KOPT-K1 (cell line): Measurements from ENCODE around the gene SPINK9.

Experiments used
- H3K27ac ChIP-seq: fragments of 200-600 bp; sonication (generic); 2 replicates; pipeline ENCODE4 v1.5.1; 2016; ENCODE audit warnings: antibody characterized with exemption, mild to moderate bottlenecking, low read depth, low read length; ENCODE audit not compliant: poor library complexity, severe bottlenecking
- H3K36me3 ChIP-seq: fragments of 200-600 bp; sonication (generic); 2 replicates; pipeline ENCODE4 v1.5.1; 2017; ENCODE audit warnings: antibody characterized with exemption, mild to moderate bottlenecking, low read length, moderate library complexity; ENCODE audit not compliant: insufficient read depth
- H3K9me3 ChIP-seq: fragments of 200-600 bp; sonication (generic); 2 replicates; pipeline ENCODE4 v1.5.1; 2017; ENCODE audit warnings: antibody characterized with exemption, low read length, mild to moderate bottlenecking; ENCODE audit not compliant: insufficient read depth, poor library complexity, severe bottlenecking

Gene SPINK9

GRCh38 chr5:148383564-148384379 is 48.4 kb downstream of the SPINK9 start, which contains the start of gene FBXO38:
TSS of gene FBXO38 (plus strand) at chr5:148383958. CDS start at chr5:148394777, 10,819 bp downstream.
- Histone ChIP-seq H3K36me3 (peaks cover 8% of the 10 kb centered on the region; the same call in 1 of the 2 replicates), H3K9me3 (peaks cover 2% of the 10 kb centered on the region), H3K27ac (peak within 1 kb of the TSS; percentile 70)

DNA sequence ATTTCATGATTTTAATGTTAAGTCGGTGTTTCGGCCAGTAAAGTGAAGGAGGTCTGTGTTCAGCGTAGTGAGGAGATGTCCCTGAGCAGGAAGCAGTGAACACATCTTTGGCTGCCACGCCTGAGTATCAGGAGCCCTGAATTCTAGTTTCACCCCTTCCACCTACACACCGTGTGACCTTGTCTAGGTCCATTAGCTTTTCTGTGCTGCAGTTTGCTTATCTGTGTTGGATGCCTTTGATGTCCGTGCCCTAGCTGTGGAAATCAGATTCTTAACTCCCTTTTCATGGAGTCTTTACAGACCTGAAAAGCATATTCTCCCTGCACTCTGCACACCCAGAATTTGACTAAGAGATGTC is 49.0 kb downstream of the SPINK9 start:
- H3K27ac ChIP-seq = peak overlapping the region; percentile 70
- H3K36me3 ChIP-seq = peaks cover 8% of the 10 kb centered on the region; the same call in 1 of the 2 replicates
- H3K9me3 ChIP-seq = no peaks in the 10 kb centered on the region

DNA sequence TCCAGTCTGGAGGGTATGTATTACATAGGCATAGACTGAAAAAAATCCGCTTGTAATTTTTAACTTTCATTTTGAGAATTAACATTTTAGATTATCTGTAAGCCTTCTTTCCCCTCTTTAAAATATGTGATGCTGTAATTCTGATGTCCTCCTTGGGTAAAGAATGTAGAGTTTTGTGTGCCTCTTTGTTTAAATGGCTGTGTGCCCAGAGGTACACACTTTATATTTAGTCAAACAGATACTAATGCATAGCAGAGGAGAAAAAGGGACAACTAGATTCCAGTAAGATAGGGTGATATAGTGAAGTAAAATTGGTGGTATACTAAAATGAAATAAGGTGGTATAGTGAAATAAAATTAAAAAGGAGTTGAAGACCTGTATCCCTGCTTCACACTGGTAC is 49.7 kb downstream of the SPINK9 start:
- peaks cover 8% of the 10 kb centered on the region; the same call in 1 of the 2 replicates for H3K36me3 ChIP-seq
- no peak overlapping the region for H3K27ac ChIP-seq
- H3K9me3 ChIP-seq = no peaks in the 10 kb centered on the region

GRCh38 chr5:148386041-148386440 is 50.7 kb downstream of the SPINK9 start:
- no peak overlapping the region for H3K27ac ChIP-seq
- no peaks in the 10 kb centered on the region for H3K9me3 ChIP-seq
- peaks cover 8% of the 10 kb centered on the region; the same call in 1 of the 2 replicates for H3K36me3 ChIP-seq

DNA sequence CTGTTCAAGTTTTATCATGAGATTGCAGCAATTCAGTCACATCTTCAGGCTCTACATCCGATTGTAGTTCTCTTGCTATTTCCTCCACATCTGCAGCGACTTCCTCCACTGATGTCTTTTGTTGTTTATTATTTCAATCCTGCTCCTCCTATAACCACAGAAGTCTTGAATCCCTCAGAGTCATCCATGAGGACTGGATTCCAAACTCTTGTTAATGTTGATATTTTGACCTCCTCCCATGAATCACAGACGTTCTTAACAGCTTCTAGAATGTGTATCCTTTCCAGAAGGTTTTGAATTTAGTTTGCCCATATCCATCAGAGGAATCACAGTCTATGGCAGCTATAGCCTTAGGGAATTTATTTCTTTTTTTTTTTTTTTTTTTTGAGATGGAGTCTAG is 52.0 kb downstream of the SPINK9 start:
- Histone ChIP-seq H3K36me3 (peaks cover 8% of the 10 kb centered on the region; the same call in 1 of the 2 replicates), H3K27ac (no peak overlapping the region), H3K9me3 (no peaks in the 10 kb centered on the region)

- peaks cover 8% of the 10 kb centered on the region; the same call in 1 of the 2 replicates for H3K36me3 ChIP-seq
- H3K9me3 ChIP-seq = no peaks in the 10 kb centered on the region
- H3K27ac ChIP-seq = no peak overlapping the region
Measured at GRCh38 chr5:148388696-148389095, 53.3 kb downstream of the SPINK9 start.
